H9 (cell line): ENCODE results near the gene ELAVL1. TPM values are rescaled to one million over a fixed set of nuclear protein-coding genes. Genes with fewer than 3 reads are reported as not detected.

Experiments
- DNase-seq: peaks from one replicate; pipeline ENCODE4 v3.0.0-alpha.2; 2017
- H2AFZ ChIP-seq: one replicate; pipeline ENCODE4 v1.6.1; 2013; ENCODE audit warnings: mild to moderate bottlenecking, low read length, control low read depth, moderate library complexity
- H2AK5ac ChIP-seq: 2 replicates; pipeline ENCODE4 v1.6.1; 2013; ENCODE audit warnings: low read length, control low read depth, mixed read lengths; ENCODE audit not compliant: insufficient read length
- H2BK120ac ChIP-seq: one replicate; pipeline ENCODE4 v1.6.1; 2013; ENCODE audit warnings: low read depth, mild to moderate bottlenecking, low read length, control low read depth, inconsistent platforms; ENCODE audit not compliant: poor library complexity, severe bottlenecking
- H2BK12ac ChIP-seq: 2 replicates; pipeline ENCODE4 v1.6.1; 2013; ENCODE audit warnings: low read length, control low read depth, mixed read lengths, low read depth; ENCODE audit not compliant: insufficient read length
- H2BK15ac ChIP-seq: 2 replicates; pipeline ENCODE4 v1.6.1; 2013; ENCODE audit warnings: low read depth, low read length, control low read depth
- H2BK20ac ChIP-seq: one replicate; pipeline ENCODE4 v1.6.1; 2013; ENCODE audit warnings: low read depth, mild to moderate bottlenecking, low read length, control low read depth, inconsistent platforms; ENCODE audit not compliant: poor library complexity, severe bottlenecking
- H2BK5ac ChIP-seq: 2 replicates; pipeline ENCODE4 v1.6.1; 2013; ENCODE audit warnings: low read length, control low read depth, mixed read lengths; ENCODE audit not compliant: insufficient read length
- H3K14ac ChIP-seq: 2 replicates; pipeline ENCODE4 v1.6.1; 2013; ENCODE audit warnings: low read length, control low read depth; ENCODE audit not compliant: insufficient read depth
- H3K18ac ChIP-seq: 2 replicates; pipeline ENCODE4 v1.6.1; 2013; ENCODE audit warnings: low read depth, mild to moderate bottlenecking, mixed read lengths, low read length, control low read depth; ENCODE audit not compliant: insufficient read length
- H3K23ac ChIP-seq: 2 replicates; pipeline ENCODE4 v1.6.1; 2013; ENCODE audit warnings: low read length, control low read depth, mixed read lengths, low read depth; ENCODE audit not compliant: insufficient read length
- H3K23me2 ChIP-seq: 2 replicates; pipeline ENCODE4 v1.6.1; 2013; ENCODE audit warnings: low read depth, mild to moderate bottlenecking, mixed read lengths, low read length, control low read depth; ENCODE audit not compliant: insufficient read length, poor library complexity, severe bottlenecking
- H3K27ac ChIP-seq: 2 replicates; pipeline ENCODE4 v1.5.1; 2013; ENCODE audit warnings: low read length, control low read depth, mixed read lengths, low read depth; ENCODE audit not compliant: insufficient read length
- H3K27me3 ChIP-seq: 2 replicates; pipeline ENCODE4 v1.6.1; 2013; ENCODE audit warnings: low read length, control low read depth, inconsistent platforms; ENCODE audit not compliant: insufficient read depth
- H3K4ac ChIP-seq: 2 replicates; pipeline ENCODE4 v1.6.1; 2013; ENCODE audit warnings: low read depth, mild to moderate bottlenecking, control low read depth, inconsistent platforms, low read length, moderate library complexity
- H3K4me1 ChIP-seq: 2 replicates; pipeline ENCODE4 v1.6.1; 2013; ENCODE audit warnings: low read length, control low read depth, inconsistent platforms; ENCODE audit not compliant: insufficient read depth
- H3K4me2 ChIP-seq: 2 replicates; pipeline ENCODE4 v1.6.1; 2013; ENCODE audit warnings: low read length, control low read depth, mixed read lengths; ENCODE audit not compliant: insufficient read length, insufficient read depth
- H3K56ac ChIP-seq: 2 replicates; pipeline ENCODE4 v1.6.1; 2013; ENCODE audit warnings: low read depth, mild to moderate bottlenecking, mixed read lengths, low read length, control low read depth; ENCODE audit not compliant: insufficient read length
- H3K79me1 ChIP-seq: 2 replicates; pipeline ENCODE4 v1.6.1; 2013; ENCODE audit warnings: low read depth, mild to moderate bottlenecking, moderate library complexity, low read length, control low read depth, inconsistent platforms; ENCODE audit not compliant: insufficient read depth, poor library complexity, severe bottlenecking
- H3K79me2 ChIP-seq: 2 replicates; pipeline ENCODE4 v1.6.1; 2013; ENCODE audit warnings: low read length, control low read depth, inconsistent platforms; ENCODE audit not compliant: insufficient read depth
- H3K9ac ChIP-seq: 2 replicates; pipeline ENCODE4 v1.6.1; 2013; ENCODE audit warnings: low read length, control low read depth, mixed read lengths; ENCODE audit not compliant: insufficient read length; ENCODE audit errors: extremely low read depth
- H3K9me3 ChIP-seq: one replicate; pipeline ENCODE4 v1.6.1; 2013; ENCODE audit warnings: low read depth, low read length, inconsistent platforms; ENCODE audit not compliant: control insufficient read depth
- H3T11ph ChIP-seq: one replicate; pipeline ENCODE4 v1.6.1; 2013; ENCODE audit warnings: mild to moderate bottlenecking, low read length, control low read depth, inconsistent platforms
- H4K20me1 ChIP-seq: one replicate; pipeline ENCODE4 v1.6.1; 2013; ENCODE audit not compliant: control insufficient read depth, insufficient read length, insufficient read depth
- H4K5ac ChIP-seq: 2 replicates; pipeline ENCODE4 v1.6.1; 2013; ENCODE audit warnings: low read depth, mild to moderate bottlenecking, mixed read lengths, low read length, control low read depth; ENCODE audit not compliant: insufficient read length
- H4K8ac ChIP-seq: replicated peaks from 2 replicates; pipeline ENCODE4 v1.6.1; 2013; ENCODE audit warnings: low read length, control low read depth, mixed read lengths, low read depth; ENCODE audit not compliant: insufficient read length
- H4K91ac ChIP-seq: 2 replicates; pipeline ENCODE4 v1.6.1; 2013; ENCODE audit warnings: low read depth, mild to moderate bottlenecking, moderate library complexity, mixed read lengths, low read length, control low read depth; ENCODE audit not compliant: insufficient read length
- H3K27ac Mint-ChIP-seq, 3 experiments: 2 replicates in 2 of 3; 3 replicates in 1 of 3; pipeline ENCODE4 v1.8.0; 2020 to 2021; ENCODE audit warnings: mixed read lengths in 3 of 3, mild to moderate bottlenecking in 1 of 3, moderate library complexity in 1 of 3
- H3K27me3 Mint-ChIP-seq: 2 replicates; pipeline ENCODE4 v1.8.0; 2021; ENCODE audit warnings: low read depth, mild to moderate bottlenecking, moderate library complexity, mixed read lengths
- H3K36me3 Mint-ChIP-seq, 3 experiments: 2 replicates in 2 of 3; 3 replicates in 1 of 3; pipeline ENCODE4 v1.8.0; 2020 to 2021; ENCODE audit warnings: low read depth in 3 of 3, mixed read lengths in 3 of 3; ENCODE audit not compliant: insufficient read depth in 1 of 3
- H3K4me1 Mint-ChIP-seq, 2 experiments: 2 replicates each; pipeline ENCODE4 v1.8.0; 2020; ENCODE audit warnings: mixed read lengths in 2 of 2
- H3K4me3 Mint-ChIP-seq, 2 experiments: 2 replicates in 1 of 2; 3 replicates in 1 of 2; pipeline ENCODE4 v1.8.0; 2020 to 2021; ENCODE audit warnings: mild to moderate bottlenecking in 2 of 2, mixed read lengths in 2 of 2, moderate library complexity in 1 of 2
- H3K9me3 Mint-ChIP-seq, 2 experiments: 2 replicates in 1 of 2; 3 replicates in 1 of 2; pipeline ENCODE4 v1.8.0; 2020; ENCODE audit warnings: mild to moderate bottlenecking in 2 of 2, mixed read lengths in 2 of 2, moderate library complexity in 1 of 2
- CTCF ChIP-seq: fragments of 200-600 bp; sonication (generic); conservative IDR thresholded peaks from 3 replicates; pipeline ENCODE4 v1.8.0; 2021; ENCODE audit warnings: antibody characterized with exemption, mild to moderate bottlenecking
- WGBS: extraction: QIAGEN DNeasy Blood & Tissue Kit; methylation state at CpG from one replicate; pipeline ENCODE4 v1.1.7; 2013; ENCODE audit warnings: missing lambda C conversion rate, low lambda C conversion rate, mixed read lengths; ENCODE audit not compliant: insufficient read length; ENCODE audit errors: extremely low coverage; 5-methylcytosine and 5-hydroxymethylcytosine counted together
- total RNA-seq: library from RNA; stranded (reverse); gene quantifications from 2 replicates; pipeline ENCODE4 v1.2.1, GENCODE V29; 2021

ELAVL1 gene
- total RNA-seq, 1 experiment from 2014 or later: 149 TPM

- H4K5ac ChIP-seq: no peak overlapping the region
- H3K23me2 ChIP-seq: peaks cover 17% of the 10 kb centered on the region
- H2BK12ac ChIP-seq: no peak overlapping the region
- TF ChIP-seq CTCF: peak; percentile 50
- no CpG with 5 or more reads among the region's 104 CpGs for WGBS
- H2BK15ac ChIP-seq: no peak overlapping the region
- H3K56ac ChIP-seq: no peak overlapping the region
- H3K23ac ChIP-seq: no peak overlapping the region
- Mint-ChIP-seq H3K9me3 (no peaks in the 10 kb centered on the region; a peak in 1 of 5 replicates), H3K27me3 (peaks cover 57% of the 10 kb centered on the region), H3K4me3 (peak overlapping the region; percentile 67 to 91), H3K4me1 (peaks cover 20 to 27% of the 10 kb centered on the region in 2 experiments), H3K27ac (no peak overlapping the region), H3K36me3 (peaks cover 11 to 16% (median 14%) of the 10 kb centered on the region in 3 experiments; a peak in 6 of 7 replicates)
- no peaks in the 10 kb centered on the region for H3K79me2 ChIP-seq
- DNase-seq: peak; percentile 59
- H2AFZ ChIP-seq: no peak overlapping the region
- no peaks in the 10 kb centered on the region for H3K4me1 ChIP-seq
- H4K20me1 ChIP-seq: no peaks in the 10 kb centered on the region
- no peak overlapping the region; the same call in 1 of the 2 replicates for H3K14ac ChIP-seq
- H3K4ac ChIP-seq: no peak overlapping the region
- H3T11ph ChIP-seq: no peak overlapping the region
- no peak overlapping the region for H3K27ac ChIP-seq
- H4K8ac ChIP-seq: no peak overlapping the region
- H3K9me3 ChIP-seq: no peaks in the 10 kb centered on the region
- H3K18ac ChIP-seq: no peak overlapping the region
- H2BK20ac ChIP-seq: no peak overlapping the region
- peaks cover 16% of the 10 kb centered on the region; the same call in 1 of the 2 replicates for H3K27me3 ChIP-seq
- H4K91ac ChIP-seq: no peak overlapping the region
- H2BK120ac ChIP-seq: no peak overlapping the region
- H3K4me2 ChIP-seq: peak overlapping the region; percentile 74
- H2AK5ac ChIP-seq: no peak overlapping the region
- H2BK5ac ChIP-seq: no peak overlapping the region
- H3K9ac ChIP-seq: no peak overlapping the region
- H3K79me1 ChIP-seq: no peaks in the 10 kb centered on the region
These were observed 89.1 kb downstream of the ELAVL1 start for GRCh38 chr19:7916103-7916954.
